ENCODE measurements around the gene RAB17.
A peak's percentile ranks its signal among the peaks of the same experiment; 100 is the strongest.
"Not testable (repeated sequence)": the region's sequence is repeated elsewhere in the genome, so short reads cannot be mapped to it uniquely, and the experiment has no call there.

Gene RAB17

GRCh38 chr2:237624565-237624964 lies 34.0 kb upstream of the RAB17 start:
- DNase-seq (ENCODE audit: low spot score) = no peak

GRCh38 chr2:237623428-237624403 lies 33.2 kb upstream of the RAB17 start:
- DNase-seq (ENCODE audit: low spot score) = no peak

- no peak for DNase-seq (ENCODE audit: low spot score)
Measured at GRCh38 chr2:237618449-237618848, 27.9 kb upstream of the RAB17 start.

GRCh38 chr2:237617587-237617982 lies 27.1 kb upstream of the RAB17 start:
- DNase-seq (ENCODE audit: low spot score) = no peak

- no peak for DNase-seq (ENCODE audit: low spot score)
Measured at GRCh38 chr2:237616734-237617586, 26.4 kb upstream of the RAB17 start.

GRCh38 chr2:237616373-237616733 lies 25.8 kb upstream of the RAB17 start:
- no peak for DNase-seq (ENCODE audit: low spot score)

GRCh38 chr2:237615631-237616249 lies 25.2 kb upstream of the RAB17 start:
- DNase-seq (ENCODE audit: low spot score) = no peak

- DNase-seq (ENCODE audit: low spot score) = peak; percentile 50
Measured at GRCh38 chr2:237614151-237614720, 23.7 kb upstream of the RAB17 start.

- DNase-seq (ENCODE audit: low spot score) = no peak
Measured at GRCh38 chr2:237613679-237614078, 23.1 kb upstream of the RAB17 start.

GRCh38 chr2:237612527-237613357 lies 22.2 kb upstream of the RAB17 start:
- DNase-seq (ENCODE audit: low spot score) = no peak

GRCh38 chr2:237606522-237606921 lies 16.0 kb upstream of the RAB17 start:
- not testable (repeated sequence) for DNase-seq (ENCODE audit: low spot score)

- no peak for DNase-seq (ENCODE audit: low spot score)
Measured at GRCh38 chr2:237604960-237605359, 14.4 kb upstream of the RAB17 start.

GRCh38 chr2:237604391-237604790 lies 13.9 kb upstream of the RAB17 start:
- DNase-seq (ENCODE audit: low spot score) = no peak

- DNase-seq (ENCODE audit: low spot score) = no peak
Measured at GRCh38 chr2:237603718-237604362, 13.3 kb upstream of the RAB17 start.

- no peak for DNase-seq (ENCODE audit: low spot score)
Measured at GRCh38 chr2:237603049-237603717, 12.6 kb upstream of the RAB17 start.

- DNase-seq (ENCODE audit: low spot score) = no peak
Measured at GRCh38 chr2:237602409-237602808, 11.9 kb upstream of the RAB17 start.

GRCh38 chr2:237601453-237602116 lies 11.1 kb upstream of the RAB17 start:
- peak; percentile 65 for DNase-seq (ENCODE audit: low spot score)

- no peak for DNase-seq (ENCODE audit: low spot score)
Measured at GRCh38 chr2:237600205-237600846, 9.8 kb upstream of the RAB17 start.
